ENCODE data around the gene CACNA2D2. TPM values are rescaled to one million over a fixed set of nuclear protein-coding genes. Genes with fewer than 3 reads are reported as not detected.

CACNA2D2 gene
- total RNA-seq (under 0.01 TPM in 1 of 2 replicates, not detected in the other), polyA plus RNA-seq (0.02 and 0.06 TPM in 2 replicates), polyA minus RNA-seq (ENCODE audit: low replicate concordance) (0.33 TPM in 1 of 2 replicates, not detected in the other)
- 0.13 TPM in 1 of 2 replicates, not detected in the other for polyA plus RNA-seq (2012)

GRCh38 chr3:50503504-50504342 lies at the start of gene CACNA2D2:
TSS of gene CACNA2D2 (minus strand) at chr3:50503634. CDS start at chr3:50503423, 211 bp downstream.
- Histone ChIP-seq H3K79me2 (ENCODE audit: control insufficient read depth, insufficient read depth, low read length) (no peaks in the 10 kb centered on the region), H2AFZ (ENCODE audit: low read length) (no peak within 1 kb of the TSS), H3K27ac (ENCODE audit: insufficient read depth, low read length) (no peak within 1 kb of the TSS), H3K9ac (ENCODE audit: insufficient read depth, low read length) (no peak within 1 kb of the TSS), H3K36me3 (ENCODE audit: control insufficient read depth, insufficient read depth, low read length) (no peaks in the 10 kb centered on the region), H4K20me1 (ENCODE audit: control insufficient read depth, extremely low read depth, insufficient read depth, low read length) (no peaks in the 10 kb centered on the region), H3K4me1 (ENCODE audit: control insufficient read depth, extremely low read depth, insufficient read depth, low read length) (no peaks in the 10 kb centered on the region), H3K4me3 (replicated peaks in 1 of 4; ENCODE audit: control extremely low read depth in 1 of 4, insufficient read depth in 1 of 4, low read depth in 3 of 4, low read length in 4 of 4) (no peak within 1 kb of the TSS), H3K9me3 (ENCODE audit: control insufficient read depth, insufficient read depth, low read depth, low read length) (no peaks in the 10 kb centered on the region), H3K27me3 (ENCODE audit: control insufficient read depth, insufficient read depth, low read length) (peaks cover 25% of the 10 kb centered on the region), H3K4me2 (ENCODE audit: extremely low read depth, insufficient read depth, low read length) (no peak within 1 kb of the TSS)
- DNase-seq (ENCODE audit: low read depth in 2 of 2): peak in 1 of 2 donors; percentile 27
- TF ChIP-seq EZH2 (IDR thresholded peaks at IDR 0.05; ENCODE audit: low read length, missing control alignments) (peak; percentile 54), CTCF (conservative IDR thresholded peaks at IDR 0.05 in 1 of 2, IDR thresholded peaks at IDR 0.05 in 1 of 2; ENCODE audit: low read depth in 1 of 2, low read length in 2 of 2) (no peak)

- H2AFZ ChIP-seq (ENCODE audit: low read length): no peak overlapping the region
- DNase-seq (ENCODE audit: low read depth in 2 of 2): no peak
- TF ChIP-seq CTCF (conservative IDR thresholded peaks at IDR 0.05 in 1 of 2, IDR thresholded peaks at IDR 0.05 in 1 of 2; ENCODE audit: low read depth in 1 of 2, low read length in 2 of 2): no peak
- no peaks in the 10 kb centered on the region for H3K36me3 ChIP-seq (ENCODE audit: control insufficient read depth, insufficient read depth, low read length)
- no peak overlapping the region for H3K4me3 ChIP-seq (replicated peaks in 1 of 4; ENCODE audit: control extremely low read depth in 1 of 4, insufficient read depth in 1 of 4, low read depth in 3 of 4, low read length in 4 of 4)
- no peak overlapping the region for H3K9ac ChIP-seq (ENCODE audit: insufficient read depth, low read length)
- H3K27me3 ChIP-seq (ENCODE audit: control insufficient read depth, insufficient read depth, low read length): peaks cover 5% of the 10 kb centered on the region
- H3K4me1 ChIP-seq (ENCODE audit: control insufficient read depth, extremely low read depth, insufficient read depth, low read length): no peaks in the 10 kb centered on the region
- H3K4me2 ChIP-seq (ENCODE audit: extremely low read depth, insufficient read depth, low read length): no peak overlapping the region
- H3K9me3 ChIP-seq (ENCODE audit: control insufficient read depth, insufficient read depth, low read depth, low read length): no peaks in the 10 kb centered on the region
- H4K20me1 ChIP-seq (ENCODE audit: control insufficient read depth, extremely low read depth, insufficient read depth, low read length): no peaks in the 10 kb centered on the region
- H3K79me2 ChIP-seq (ENCODE audit: control insufficient read depth, insufficient read depth, low read length): no peaks in the 10 kb centered on the region
- no peak overlapping the region for H3K27ac ChIP-seq (ENCODE audit: insufficient read depth, low read length)
Observed at GRCh38 chr3:50552598-50552997, 49.2 kb upstream of the CACNA2D2 start.

- Histone ChIP-seq H3K4me1 (ENCODE audit: control insufficient read depth, extremely low read depth, insufficient read depth, low read length) (no peaks in the 10 kb centered on the region), H3K36me3 (ENCODE audit: control insufficient read depth, insufficient read depth, low read length) (no peaks in the 10 kb centered on the region), H4K20me1 (ENCODE audit: control insufficient read depth, extremely low read depth, insufficient read depth, low read length) (no peaks in the 10 kb centered on the region), H3K4me3 (replicated peaks in 1 of 4; ENCODE audit: control extremely low read depth in 1 of 4, insufficient read depth in 1 of 4, low read depth in 3 of 4, low read length in 4 of 4) (no peak overlapping the region), H3K9ac (ENCODE audit: insufficient read depth, low read length) (no peak overlapping the region), H3K27me3 (ENCODE audit: control insufficient read depth, insufficient read depth, low read length) (peaks cover 2% of the 10 kb centered on the region), H3K79me2 (ENCODE audit: control insufficient read depth, insufficient read depth, low read length) (no peaks in the 10 kb centered on the region), H3K27ac (ENCODE audit: insufficient read depth, low read length) (no peak overlapping the region), H3K4me2 (ENCODE audit: extremely low read depth, insufficient read depth, low read length) (no peak overlapping the region), H2AFZ (ENCODE audit: low read length) (no peak overlapping the region), H3K9me3 (ENCODE audit: control insufficient read depth, insufficient read depth, low read depth, low read length) (no peaks in the 10 kb centered on the region)
- no peak for TF ChIP-seq CTCF (conservative IDR thresholded peaks at IDR 0.05 in 1 of 2, IDR thresholded peaks at IDR 0.05 in 1 of 2; ENCODE audit: low read depth in 1 of 2, low read length in 2 of 2)
- no peak for TF ChIP-seq EZH2 (IDR thresholded peaks at IDR 0.05; ENCODE audit: low read length, missing control alignments)
- no peak for DNase-seq (ENCODE audit: low read depth in 2 of 2)
Observed at GRCh38 chr3:50551681-50552435, 48.4 kb upstream of the CACNA2D2 start.

All from fibroblast of lung (primary cell).